ENCODE results near the gene IFNK. TPM values are rescaled to one million over a fixed set of nuclear protein-coding genes. Genes with fewer than 3 reads are reported as not detected.

IFNK gene
- total RNA-seq, 1 experiment from 2014 or later: not detected

DNA sequence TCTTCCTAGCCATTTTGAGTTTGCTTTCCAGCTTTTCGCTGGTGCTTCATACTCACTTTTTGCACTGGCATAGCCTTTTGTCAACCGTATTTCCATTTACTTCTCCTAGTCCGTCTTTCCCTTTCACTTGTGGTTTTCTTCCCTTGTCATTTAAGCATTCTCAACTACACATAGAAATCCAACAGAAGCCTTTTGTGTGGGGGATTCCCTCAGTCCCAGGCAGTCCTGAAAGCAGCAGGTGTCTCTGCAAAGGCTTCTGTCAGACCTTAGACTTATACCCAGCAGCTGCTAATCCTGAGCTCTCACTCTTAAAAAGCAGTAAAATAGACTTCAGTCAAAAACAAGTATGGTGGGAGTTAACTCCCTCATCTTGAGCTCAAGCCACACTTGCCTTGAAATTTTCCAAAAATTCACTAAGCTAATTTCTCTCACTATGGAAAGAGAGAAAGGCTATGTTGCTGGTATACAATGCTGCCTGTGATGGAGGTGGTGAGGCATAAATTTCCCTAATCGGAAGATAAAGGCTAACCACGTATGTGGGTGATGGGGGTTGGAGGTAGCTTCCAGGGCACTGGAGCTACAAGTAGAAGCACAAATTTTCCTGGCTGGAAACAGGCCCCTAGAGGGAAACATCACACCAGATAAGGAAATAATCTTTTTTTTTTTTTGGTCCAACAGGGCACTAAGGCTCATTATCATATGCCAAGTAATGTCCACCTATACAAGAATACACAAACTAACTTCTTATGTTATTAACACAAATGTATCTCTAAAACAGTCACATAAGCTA lies 34.8 kb upstream of the IFNK start:
- Histone ChIP-seq H3K9me3 (ENCODE audit: low read depth, low read length, poor library complexity, severe bottlenecking) (no peaks in the 10 kb centered on the region), H3K36me3 (ENCODE audit: insufficient read depth, low read length, poor library complexity, severe bottlenecking) (no peaks in the 10 kb centered on the region), H3K27me3 (replicated peaks; ENCODE audit: insufficient read depth, low read depth, low read length, poor library complexity) (no peaks in the 10 kb centered on the region), H3K4me3 (ENCODE audit: low read depth, low read length, poor library complexity, severe bottlenecking) (no peak overlapping the region), H3K27ac (ENCODE audit: low read depth, low read length, poor library complexity, severe bottlenecking) (no peak overlapping the region), H3K4me1 (ENCODE audit: insufficient read depth, low read length, poor library complexity, severe bottlenecking) (no peaks in the 10 kb centered on the region)
- intact Hi-C loops (cut with micrococcal nuclease; ENCODE audit: unreplicated experiment): no loop called here
- no peak for DNase-seq (ENCODE audit: low spot score)
- ChIA-PET POLR2A (ENCODE audit: low non-redundant PET) (no interaction called here), CTCF (interaction anchor here (0.6 kb wide), 1 partner anchor 86 kb away, joined by 6 read pairs; no protein-coding TSS in a partner anchor)
- no TSS peak for BruUV-seq (replicated peaks)
- TF ChIP-seq EZH2 (IDR thresholded peaks at IDR 0.05; ENCODE audit: borderline replicate concordance, low read depth, low read length, poor library complexity, severe bottlenecking): no peak
- TF ChIP-seq, protein P1, sequence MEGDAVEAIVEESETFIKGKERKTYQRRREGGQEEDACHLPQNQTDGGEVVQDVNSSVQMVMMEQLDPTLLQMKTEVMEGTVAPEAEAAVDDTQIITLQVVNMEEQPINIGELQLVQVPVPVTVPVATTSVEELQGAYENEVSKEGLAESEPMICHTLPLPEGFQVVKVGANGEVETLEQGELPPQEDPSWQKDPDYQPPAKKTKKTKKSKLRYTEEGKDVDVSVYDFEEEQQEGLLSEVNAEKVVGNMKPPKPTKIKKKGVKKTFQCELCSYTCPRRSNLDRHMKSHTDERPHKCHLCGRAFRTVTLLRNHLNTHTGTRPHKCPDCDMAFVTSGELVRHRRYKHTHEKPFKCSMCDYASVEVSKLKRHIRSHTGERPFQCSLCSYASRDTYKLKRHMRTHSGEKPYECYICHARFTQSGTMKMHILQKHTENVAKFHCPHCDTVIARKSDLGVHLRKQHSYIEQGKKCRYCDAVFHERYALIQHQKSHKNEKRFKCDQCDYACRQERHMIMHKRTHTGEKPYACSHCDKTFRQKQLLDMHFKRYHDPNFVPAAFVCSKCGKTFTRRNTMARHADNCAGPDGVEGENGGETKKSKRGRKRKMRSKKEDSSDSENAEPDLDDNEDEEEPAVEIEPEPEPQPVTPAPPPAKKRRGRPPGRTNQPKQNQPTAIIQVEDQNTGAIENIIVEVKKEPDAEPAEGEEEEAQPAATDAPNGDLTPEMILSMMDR (conservative IDR thresholded peaks at IDR 0.05; ENCODE audit: low read depth, low read length): no peak

DNA sequence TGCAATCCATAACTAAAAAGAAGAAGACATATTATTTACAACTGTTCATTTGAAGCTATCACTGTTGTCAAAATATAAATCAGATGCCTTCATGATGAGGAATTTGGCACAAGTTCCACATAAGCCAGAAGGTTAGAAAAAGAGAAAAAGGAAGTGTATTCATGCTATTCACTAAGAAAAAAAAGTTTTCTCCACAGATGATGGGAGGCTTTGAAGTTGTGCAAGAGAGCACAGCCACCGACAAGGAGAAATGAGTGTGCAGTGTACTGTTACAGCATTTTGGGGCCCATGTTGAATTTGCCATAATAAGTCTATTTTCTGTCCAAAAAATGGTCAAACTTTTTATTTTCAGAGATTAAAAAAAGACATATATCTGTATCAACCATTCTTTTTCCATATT lies 32.9 kb upstream of the IFNK start:
- POLR2A ChIA-PET (ENCODE audit: low non-redundant PET): no interaction called here
- BruUV-seq (replicated peaks): no TSS peak
- H3K27ac ChIP-seq (ENCODE audit: low read depth, low read length, poor library complexity, severe bottlenecking): no peak overlapping the region
- no peaks in the 10 kb centered on the region for H3K36me3 ChIP-seq (ENCODE audit: insufficient read depth, low read length, poor library complexity, severe bottlenecking)
- no peak overlapping the region for H3K4me3 ChIP-seq (ENCODE audit: low read depth, low read length, poor library complexity, severe bottlenecking)
- no peaks in the 10 kb centered on the region for H3K27me3 ChIP-seq (replicated peaks; ENCODE audit: insufficient read depth, low read depth, low read length, poor library complexity)
- DNase-seq (ENCODE audit: low spot score): no peak
- H3K9me3 ChIP-seq (ENCODE audit: low read depth, low read length, poor library complexity, severe bottlenecking): no peaks in the 10 kb centered on the region
- no peaks in the 10 kb centered on the region for H3K4me1 ChIP-seq (ENCODE audit: insufficient read depth, low read length, poor library complexity, severe bottlenecking)
- CTCF ChIA-PET: no interaction called here
- intact Hi-C loops (cut with micrococcal nuclease; ENCODE audit: unreplicated experiment): no loop called here
- TF ChIP-seq, protein P1 (conservative IDR thresholded peaks at IDR 0.05; ENCODE audit: low read depth, low read length): no peak
- no peak for TF ChIP-seq EZH2 (IDR thresholded peaks at IDR 0.05; ENCODE audit: borderline replicate concordance, low read depth, low read length, poor library complexity, severe bottlenecking)

DNA sequence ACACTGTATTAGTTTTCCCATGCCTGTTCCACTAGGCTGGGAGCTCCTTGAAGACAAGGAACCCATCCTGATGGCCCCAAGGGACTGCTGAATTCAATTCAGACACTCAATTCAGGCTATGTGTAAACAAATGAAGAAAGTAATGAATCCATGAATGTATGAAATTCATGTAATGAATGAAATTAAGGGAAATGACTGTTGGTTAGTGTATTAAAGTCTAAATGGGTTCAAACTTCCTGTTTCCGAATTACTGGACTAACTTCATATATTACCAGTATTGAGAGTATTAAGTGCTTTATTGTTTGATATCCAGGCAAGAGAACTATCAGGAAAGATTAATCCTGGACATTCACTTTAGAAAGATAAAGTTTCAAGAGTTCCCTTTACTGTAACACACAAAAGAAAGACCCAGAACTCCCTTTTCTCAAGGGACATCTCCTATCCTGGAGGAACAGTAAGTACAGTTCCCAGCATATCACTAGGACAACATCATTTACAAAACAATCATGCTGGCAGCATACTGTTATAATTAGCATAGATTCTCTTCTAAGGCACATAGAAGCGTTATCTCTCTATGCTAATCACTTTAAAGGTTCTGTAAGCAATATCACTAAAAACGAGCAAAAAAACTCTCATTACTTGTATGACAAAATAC lies 28.5 kb upstream of the IFNK start:
- no peak overlapping the region for H3K4me3 ChIP-seq (ENCODE audit: low read depth, low read length, poor library complexity, severe bottlenecking)
- H3K4me1 ChIP-seq (ENCODE audit: insufficient read depth, low read length, poor library complexity, severe bottlenecking): no peaks in the 10 kb centered on the region
- no peaks in the 10 kb centered on the region for H3K36me3 ChIP-seq (ENCODE audit: insufficient read depth, low read length, poor library complexity, severe bottlenecking)
- no peaks in the 10 kb centered on the region for H3K27me3 ChIP-seq (replicated peaks; ENCODE audit: insufficient read depth, low read depth, low read length, poor library complexity)
- intact Hi-C loops (cut with micrococcal nuclease; ENCODE audit: unreplicated experiment): no loop called here
- TF ChIP-seq, protein P1 (conservative IDR thresholded peaks at IDR 0.05; ENCODE audit: low read depth, low read length): no peak
- no peak for TF ChIP-seq EZH2 (IDR thresholded peaks at IDR 0.05; ENCODE audit: borderline replicate concordance, low read depth, low read length, poor library complexity, severe bottlenecking)
- no peaks in the 10 kb centered on the region for H3K9me3 ChIP-seq (ENCODE audit: low read depth, low read length, poor library complexity, severe bottlenecking)
- no peak for DNase-seq (ENCODE audit: low spot score)
- no TSS peak for BruUV-seq (replicated peaks)
- POLR2A ChIA-PET (ENCODE audit: low non-redundant PET): no interaction called here
- CTCF ChIA-PET: no interaction called here
- H3K27ac ChIP-seq (ENCODE audit: low read depth, low read length, poor library complexity, severe bottlenecking): no peak overlapping the region

Data from A673 (cell line).